HG02943 (cell line): ENCODE results near the gene LRMDA.
"Not testable (repeated sequence)": the region's sequence is repeated elsewhere in the genome, so short reads cannot be mapped to it uniquely, and the experiment has no call there.

Source experiments
- ATAC-seq: cut with Tn5 transposase; IDR thresholded peaks from one replicate; pipeline ENCODE4 v1.9.1; 2021; ENCODE audit warnings: mild to moderate bottlenecking, low read depth, moderate library complexity; ENCODE audit not compliant: unreplicated experiment

The LRMDA gene

GRCh38 chr10:75499556-75500160, 68.2 kb downstream of the LRMDA start:
- no peak for ATAC-seq

GRCh38 chr10:75502389-75502788, 71.0 kb downstream of the LRMDA start:
- ATAC-seq = no peak

GRCh38 chr10:75502838-75503237, 71.4 kb downstream of the LRMDA start:
- ATAC-seq = no peak

GRCh38 chr10:75505293-75505692, 73.9 kb downstream of the LRMDA start:
- ATAC-seq = no peak

GRCh38 chr10:75505840-75506506, 74.5 kb downstream of the LRMDA start:
- ATAC-seq = no peak

GRCh38 chr10:75506930-75507329, 75.5 kb downstream of the LRMDA start:
- ATAC-seq = no peak

GRCh38 chr10:75507469-75507868, 76.0 kb downstream of the LRMDA start:
- no peak for ATAC-seq

- ATAC-seq = no peak
Observed at GRCh38 chr10:75508239-75508813, 76.9 kb downstream of the LRMDA start.

GRCh38 chr10:75508814-75509306, 77.4 kb downstream of the LRMDA start:
- no peak for ATAC-seq

GRCh38 chr10:75509706-75510105, 78.3 kb downstream of the LRMDA start:
- ATAC-seq = no peak

GRCh38 chr10:75511011-75511410, 79.6 kb downstream of the LRMDA start:
- ATAC-seq = no peak

GRCh38 chr10:75512203-75512933, 80.9 kb downstream of the LRMDA start:
- no peak for ATAC-seq

GRCh38 chr10:75513292-75513885, 82.0 kb downstream of the LRMDA start:
- ATAC-seq = no peak

- ATAC-seq = no peak
Observed at GRCh38 chr10:75514830-75515229, 83.4 kb downstream of the LRMDA start.

- ATAC-seq = not testable (repeated sequence)
Observed at GRCh38 chr10:75516154-75516553, 84.7 kb downstream of the LRMDA start.

- not testable (repeated sequence) for ATAC-seq
Observed at GRCh38 chr10:75519213-75519612, 87.8 kb downstream of the LRMDA start.

- not testable (repeated sequence) for ATAC-seq
Observed at GRCh38 chr10:75521194-75521829, 89.9 kb downstream of the LRMDA start.

- no peak for ATAC-seq
Observed at GRCh38 chr10:75525067-75525466, 93.6 kb downstream of the LRMDA start.

- ATAC-seq = no peak
Observed at GRCh38 chr10:75525646-75526045, 94.2 kb downstream of the LRMDA start.

- no peak for ATAC-seq
Observed at GRCh38 chr10:75527542-75527941, 96.1 kb downstream of the LRMDA start.
